Measurements from ENCODE around the gene ZNF273. TPM values are rescaled to one million over a fixed set of nuclear protein-coding genes. Genes with fewer than 3 reads are reported as not detected.
"Not testable (repeated sequence)": the region's sequence is repeated elsewhere in the genome, so short reads cannot be mapped to it uniquely, and the experiment has no call there.

ZNF273 gene
- total RNA-seq, 1 experiment from 2014 or later: 7.6 TPM

GRCh38 chr7:64892666-64893309 is 10.3 kb upstream of the ZNF273 start:
- H3K27ac ChIP-seq (ENCODE audit: low read length): no peak overlapping the region
- H3K79me2 ChIP-seq (ENCODE audit: low read length): no peaks in the 10 kb centered on the region

GRCh38 chr7:64893401-64893800 is 9.7 kb upstream of the ZNF273 start:
- no peaks in the 10 kb centered on the region for H3K9me3 ChIP-seq (ENCODE audit: low read length)
- H2AFZ ChIP-seq (ENCODE audit: low read length): no peak overlapping the region
- H3K79me2 ChIP-seq (ENCODE audit: low read length): no peaks in the 10 kb centered on the region
- no peak overlapping the region for H3K27ac ChIP-seq (ENCODE audit: low read length)
- no peaks in the 10 kb centered on the region for H3K9me2 ChIP-seq (replicated peaks; ENCODE audit: low read length)
- TF ChIP-seq CTCF (conservative IDR thresholded peaks at IDR 0.05; ENCODE audit: low read depth, low read length) (no peak), EZH2phosphoT487 (IDR thresholded peaks at IDR 0.05; ENCODE audit: borderline replicate concordance, low read length) (no peak), EZH2 (IDR thresholded peaks at IDR 0.05; ENCODE audit: low read length, unreplicated experiment) (no peak)
- no peaks in the 10 kb centered on the region for H3K4me1 ChIP-seq (ENCODE audit: insufficient read depth, low read length)
- H3K36me3 ChIP-seq (ENCODE audit: low read depth, low read length): no peaks in the 10 kb centered on the region
- intact Hi-C loops (cut with micrococcal nuclease): no loop called here
- no peaks in the 10 kb centered on the region for H4K20me1 ChIP-seq (ENCODE audit: low read length)
- BruUV-seq (replicated peaks): no TSS peak
- ChIA-PET CTCF (no interaction called here), POLR2A (ENCODE audit: unreplicated experiment) (no interaction called here)
- H3K4me2 ChIP-seq (ENCODE audit: low read length): no peak overlapping the region
- DNase-seq (no peak), ATAC-seq (no peak)
- no peak overlapping the region for H3K9ac ChIP-seq (ENCODE audit: low read length)
- no peaks in the 10 kb centered on the region for H3K27me3 ChIP-seq (ENCODE audit: low read length)
- H3K4me3 ChIP-seq (ENCODE audit: low read length): no peak overlapping the region
- H3F3A ChIP-seq (ENCODE audit: low read length, unreplicated experiment): no peaks in the 10 kb centered on the region

More at GRCh38 chr7:64892666-64893309, 10.3 kb upstream of the ZNF273 start:
- POLR2A ChIA-PET (ENCODE audit: unreplicated experiment): no interaction called here
- no peaks in the 10 kb centered on the region for H3K27me3 ChIP-seq (ENCODE audit: low read length)
- no TSS peak for BruUV-seq (replicated peaks)
- intact Hi-C loops (cut with micrococcal nuclease): no loop called here
- H3K36me3 ChIP-seq (ENCODE audit: low read depth, low read length): no peaks in the 10 kb centered on the region
- ATAC-seq: no peak
- H3K4me2 ChIP-seq (ENCODE audit: low read length): no peak overlapping the region
- H3K4me3 ChIP-seq (ENCODE audit: low read length): no peak overlapping the region
- no peaks in the 10 kb centered on the region for H3K9me3 ChIP-seq (ENCODE audit: low read length)
- no peaks in the 10 kb centered on the region for H3K9me2 ChIP-seq (replicated peaks; ENCODE audit: low read length)
- TF ChIP-seq EZH2phosphoT487 (IDR thresholded peaks at IDR 0.05; ENCODE audit: borderline replicate concordance, low read length) (no peak), CTCF (conservative IDR thresholded peaks at IDR 0.05; ENCODE audit: low read depth, low read length) (no peak), EZH2 (IDR thresholded peaks at IDR 0.05; ENCODE audit: low read length, unreplicated experiment) (no peak)
- H3F3A ChIP-seq (ENCODE audit: low read length, unreplicated experiment): no peaks in the 10 kb centered on the region
- CTCF ChIA-PET: no interaction called here
- H3K9ac ChIP-seq (ENCODE audit: low read length): no peak overlapping the region
- DNase-seq: no peak
- no peak overlapping the region for H2AFZ ChIP-seq (ENCODE audit: low read length)
- H3K4me1 ChIP-seq (ENCODE audit: insufficient read depth, low read length): no peaks in the 10 kb centered on the region
- H4K20me1 ChIP-seq (ENCODE audit: low read length): no peaks in the 10 kb centered on the region

DNA sequence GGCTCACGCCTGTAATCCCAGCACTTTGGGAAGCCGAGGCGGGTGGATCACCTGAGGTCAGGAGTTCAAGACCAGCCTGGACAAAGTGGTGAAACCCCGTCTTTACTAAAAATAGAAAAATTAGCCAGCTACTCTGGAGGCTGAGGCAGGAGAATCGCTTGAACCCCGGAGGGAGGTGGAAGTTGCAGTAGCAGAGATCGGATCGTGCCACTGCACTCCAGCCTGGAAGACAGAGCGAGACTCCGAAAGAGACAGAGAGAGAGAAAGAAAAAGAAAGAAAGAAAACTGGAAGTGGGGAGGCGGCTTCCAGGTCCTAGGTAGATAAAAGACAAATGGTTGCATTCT is 640 bp upstream of the ZNF273 start:
- intact Hi-C loops (cut with micrococcal nuclease): loop anchor here (2.0 kb wide), 1 partner anchor 108 kb away; the partner anchor contains the start of gene ZNF138
- H4K20me1 ChIP-seq (ENCODE audit: low read length); DNase-seq; H3K9me3 ChIP-seq (ENCODE audit: low read length); H3K36me3 ChIP-seq (ENCODE audit: low read depth, low read length); ATAC-seq; H3K27me3 ChIP-seq (ENCODE audit: low read length); BruUV-seq (replicated peaks); CTCF ChIA-PET; H3K9me2 ChIP-seq (replicated peaks; ENCODE audit: low read length); H3F3A ChIP-seq (ENCODE audit: low read length, unreplicated experiment); H3K27ac ChIP-seq (ENCODE audit: low read length): not testable (repeated sequence)
- Histone ChIP-seq H2AFZ (ENCODE audit: low read length) (peak overlapping the region; percentile 73), H3K79me2 (ENCODE audit: low read length) (peaks cover 43% of the 10 kb centered on the region), H3K4me2 (ENCODE audit: low read length) (peak overlapping the region; percentile 94), H3K9ac (ENCODE audit: low read length) (peak overlapping the region; percentile 80; the same call in 1 of the 2 replicates), H3K4me3 (ENCODE audit: low read length) (peak overlapping the region; percentile 77), H3K4me1 (ENCODE audit: insufficient read depth, low read length) (peaks cover 10% of the 10 kb centered on the region; the same call in 1 of the 2 replicates)
- POLR2A ChIA-PET (ENCODE audit: unreplicated experiment): interaction anchor here (0.6 kb wide), 1 partner anchor 15 kb away, joined by 3 read pairs; no protein-coding TSS in a partner anchor

Measured in PC-3 (cell line).